ENCODE data around the gene KIAA1671. TPM values are rescaled to one million over a fixed set of nuclear protein-coding genes. Genes with fewer than 3 reads are reported as not detected.

Gene KIAA1671
- total RNA-seq, 1 experiment from 2014 or later = 63.1 TPM

DNA sequence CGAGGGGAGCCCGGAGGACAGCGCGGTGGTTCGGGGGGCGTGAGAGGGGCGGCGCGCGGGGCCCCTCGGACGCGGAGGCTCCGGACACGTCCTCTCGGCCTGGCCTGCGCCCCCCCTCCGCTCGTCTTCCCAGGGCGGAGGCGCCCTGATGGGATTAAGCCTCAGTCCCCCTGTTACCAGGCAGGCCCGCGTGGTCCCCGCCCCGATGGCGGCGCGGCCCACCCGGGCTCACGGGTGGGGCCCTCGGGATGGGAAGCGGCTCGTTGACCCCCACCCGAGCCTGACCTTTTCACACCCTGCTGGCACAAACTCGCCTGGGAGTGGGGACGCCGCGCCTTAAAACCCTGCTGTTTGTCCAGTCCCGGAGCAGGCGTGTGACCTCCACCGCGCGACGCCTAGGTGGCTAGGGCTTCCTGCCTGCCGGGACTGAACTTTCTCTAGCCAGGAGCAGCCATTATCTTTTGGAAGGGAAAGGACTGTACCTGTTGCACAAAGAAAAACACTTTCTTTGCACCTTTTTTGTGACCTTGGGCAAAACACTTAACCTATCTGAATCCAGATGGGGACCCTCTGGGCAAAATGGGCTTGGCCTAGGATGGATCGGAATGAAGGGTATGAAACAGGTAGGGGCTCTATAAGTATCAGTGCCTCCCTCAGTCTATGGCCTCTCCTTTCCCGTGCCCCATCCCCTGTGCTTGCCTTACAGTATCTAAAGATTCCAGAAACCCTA lies 1.0 kb downstream of the KIAA1671 start:
- H3K27me3 Mint-ChIP-seq (ENCODE audit: unreplicated experiment) = no peaks in the 10 kb centered on the region
- DNase-seq = peak; percentile 34
- peak overlapping the region; percentile 92 for H3K27ac Mint-ChIP-seq (ENCODE audit: unreplicated experiment)
- peaks cover 40% of the 10 kb centered on the region for H3K4me1 Mint-ChIP-seq (ENCODE audit: low read depth, unreplicated experiment)
- CTCF ChIA-PET = interaction anchor here (1.1 to 2.1 kb wide), 3 partner anchors 16 to 399 kb away, joined by 3 to 5 read pairs (median 3); partner anchors contain the start of gene GUCD1
- H3K4me3 Mint-ChIP-seq (ENCODE audit: low read depth, unreplicated experiment) = peak overlapping the region; percentile 88
- intact Hi-C loops (cut with micrococcal nuclease; ENCODE audit: unreplicated experiment) = loop anchor here (5.0 kb wide), 1 partner anchor 74 kb away; no protein-coding TSS in a partner anchor
- no TSS peak for BruUV-seq (replicated peaks)
- H3K9me3 Mint-ChIP-seq (ENCODE audit: low read depth, unreplicated experiment) = no peaks in the 10 kb centered on the region
- H3K36me3 Mint-ChIP-seq (ENCODE audit: insufficient read depth, unreplicated experiment) = peaks cover 27% of the 10 kb centered on the region
- TF ChIP-seq CTCF (IDR thresholded peaks at IDR 0.05; ENCODE audit: unreplicated experiment) = no peak

DNA sequence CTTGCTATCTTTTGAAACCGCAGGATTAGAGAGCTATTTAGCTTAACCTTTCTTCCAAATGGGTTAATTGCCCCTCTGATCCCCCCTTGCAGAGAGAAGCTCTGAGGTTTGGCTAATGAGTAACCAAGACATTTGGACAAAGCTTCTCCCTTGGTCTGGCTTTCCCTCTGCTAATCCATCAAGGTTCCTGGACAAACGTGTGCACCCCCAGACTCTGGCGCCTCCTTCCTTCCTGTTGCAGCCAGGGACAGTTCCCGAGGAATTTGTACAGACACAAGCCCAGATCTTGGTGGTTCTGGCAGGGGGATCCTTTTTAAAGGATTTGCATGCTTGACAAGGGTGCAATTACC lies 1.6 kb downstream of the KIAA1671 start:
- DNase-seq = no peak
- H3K27ac Mint-ChIP-seq (ENCODE audit: unreplicated experiment) = peak overlapping the region; percentile 92
- no peak for TF ChIP-seq CTCF (IDR thresholded peaks at IDR 0.05; ENCODE audit: unreplicated experiment)
- BruUV-seq (replicated peaks) = TSS peak; percentile 73
- CTCF ChIA-PET = interaction anchor here (0.5 to 2.1 kb wide), 3 partner anchors 16 to 803 kb away, joined by 3 to 5 read pairs (median 5); partner anchors contain the start of gene GUCD1
- H3K36me3 Mint-ChIP-seq (ENCODE audit: insufficient read depth, unreplicated experiment) = peaks cover 27% of the 10 kb centered on the region
- H3K9me3 Mint-ChIP-seq (ENCODE audit: low read depth, unreplicated experiment) = no peaks in the 10 kb centered on the region
- H3K4me3 Mint-ChIP-seq (ENCODE audit: low read depth, unreplicated experiment) = peak overlapping the region; percentile 88
- intact Hi-C loops (cut with micrococcal nuclease; ENCODE audit: unreplicated experiment) = loop anchor here (5.0 kb wide), 1 partner anchor 73 kb away; no protein-coding TSS in a partner anchor
- no peaks in the 10 kb centered on the region for H3K27me3 Mint-ChIP-seq (ENCODE audit: unreplicated experiment)
- H3K4me1 Mint-ChIP-seq (ENCODE audit: low read depth, unreplicated experiment) = peaks cover 40% of the 10 kb centered on the region

DNA sequence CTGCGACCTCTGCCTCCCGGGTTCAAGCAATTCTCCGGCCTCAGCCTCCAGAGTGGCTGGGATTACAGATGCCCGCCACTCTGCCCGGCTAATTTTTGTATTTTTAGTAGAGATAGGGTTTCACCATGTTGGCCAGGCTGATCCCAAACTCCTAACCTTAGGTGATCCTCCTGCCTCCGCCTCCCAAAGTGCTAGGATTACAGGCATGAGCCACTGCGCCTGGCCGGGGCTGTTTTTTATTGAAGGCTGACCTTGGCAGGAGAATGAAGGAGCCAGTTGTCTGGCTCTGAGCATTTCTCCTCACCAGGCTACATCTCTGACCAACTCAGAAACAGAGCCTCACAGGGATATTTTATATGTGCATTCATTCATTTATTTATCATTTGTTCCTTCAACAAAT lies 2.3 kb downstream of the KIAA1671 start:
- H3K4me1 Mint-ChIP-seq (ENCODE audit: low read depth, unreplicated experiment) = peaks cover 37% of the 10 kb centered on the region
- CTCF ChIA-PET = interaction anchor here (1.2 to 2.1 kb wide), 2 partner anchors 15 to 400 kb away, joined by 3 to 5 read pairs; partner anchors contain the start of gene GUCD1
- no peaks in the 10 kb centered on the region for H3K27me3 Mint-ChIP-seq (ENCODE audit: unreplicated experiment)
- no TSS peak for BruUV-seq (replicated peaks)
- TF ChIP-seq CTCF (IDR thresholded peaks at IDR 0.05; ENCODE audit: unreplicated experiment) = no peak
- DNase-seq = no peak
- H3K27ac Mint-ChIP-seq (ENCODE audit: unreplicated experiment) = no peak overlapping the region
- H3K9me3 Mint-ChIP-seq (ENCODE audit: low read depth, unreplicated experiment) = no peaks in the 10 kb centered on the region
- peaks cover 27% of the 10 kb centered on the region for H3K36me3 Mint-ChIP-seq (ENCODE audit: insufficient read depth, unreplicated experiment)
- H3K4me3 Mint-ChIP-seq (ENCODE audit: low read depth, unreplicated experiment) = no peak overlapping the region
- intact Hi-C loops (cut with micrococcal nuclease; ENCODE audit: unreplicated experiment) = loop anchor here (5.0 kb wide), 2 partner anchors 37 to 72 kb away; no protein-coding TSS in a partner anchor

- no peak for DNase-seq
- BruUV-seq (replicated peaks) = no TSS peak
- Mint-ChIP-seq H3K9me3 (ENCODE audit: low read depth, unreplicated experiment) (no peaks in the 10 kb centered on the region), H3K4me3 (ENCODE audit: low read depth, unreplicated experiment) (no peak overlapping the region), H3K36me3 (ENCODE audit: insufficient read depth, unreplicated experiment) (peaks cover 25% of the 10 kb centered on the region), H3K27ac (ENCODE audit: unreplicated experiment) (no peak overlapping the region), H3K4me1 (ENCODE audit: low read depth, unreplicated experiment) (peaks cover 22% of the 10 kb centered on the region), H3K27me3 (ENCODE audit: unreplicated experiment) (no peaks in the 10 kb centered on the region)
- intact Hi-C loops (cut with micrococcal nuclease; ENCODE audit: unreplicated experiment) = loop anchor here (5.0 kb wide), 1 partner anchor 35 kb away; no protein-coding TSS in a partner anchor
- CTCF ChIA-PET = no interaction called here
- TF ChIP-seq CTCF (IDR thresholded peaks at IDR 0.05; ENCODE audit: unreplicated experiment) = no peak
Measured at GRCh38 chr22:24957043-24957442, 4.5 kb downstream of the KIAA1671 start.
